ENCODE results near the gene KLK11. TPM values are rescaled to one million over a fixed set of nuclear protein-coding genes. Genes with fewer than 3 reads are reported as not detected.

KLK11 gene
- total and polyA plus RNA-seq, 2 donors (not counting 3 experiments of a cell fraction or from before 2014, with no cell fraction given), result not detected

GRCh38 chr19:51025401-51025800 is 1.0 kb downstream of the KLK11 start:
- dilution Hi-C loops (cut with MboI; ENCODE audit: extremely low pct_ligation_motif_present, low sequenced_read_pairs), result no loop called here

More at GRCh38 chr19:51025401-51025800, 1.0 kb downstream of the KLK11 start:
- H3K4me2 ChIP-seq (ENCODE audit: insufficient read depth, low read length), result no peak overlapping the region
- no peak overlapping the region for H3K9ac ChIP-seq (replicated peaks; ENCODE audit: extremely low read depth, insufficient read depth, low read length)
- POLR2A ChIA-PET, result no interaction called here
- no TSS peak for BruUV-seq (replicated peaks)
- no peak overlapping the region for H2AFZ ChIP-seq (ENCODE audit: low read depth, low read length)
- CTCF ChIA-PET, result interaction anchor here (0.8 kb wide), 1 partner anchor 9 kb away, joined by 3 read pairs; no protein-coding TSS in a partner anchor
- no peak overlapping the region for H3K4me3 ChIP-seq (replicated peaks in 1 of 3; ENCODE audit: insufficient read depth in 1 of 3, low read depth in 1 of 3, low read length in 3 of 3)
- no peaks in the 10 kb centered on the region for H3K27me3 ChIP-seq (ENCODE audit: control insufficient read depth in 2 of 2, insufficient read depth in 2 of 2, low read length in 2 of 2)
- intact Hi-C loops (cut with micrococcal nuclease), result no loop called here
- FAIRE-seq, result no peak
- H3K9me1 ChIP-seq (replicated peaks; ENCODE audit: control insufficient read depth, extremely low read depth, insufficient read depth, low read length), result no peaks in the 10 kb centered on the region
- H3K27ac ChIP-seq (ENCODE audit: insufficient read depth, low read depth, low read length), result no peak overlapping the region
- no peaks in the 10 kb centered on the region for H3K79me2 ChIP-seq (ENCODE audit: control insufficient read depth, insufficient read depth, low read length)
- H3K9me3 ChIP-seq (replicated peaks; ENCODE audit: control insufficient read depth, insufficient read depth, low read length), result no peaks in the 10 kb centered on the region
- no peaks in the 10 kb centered on the region for H3K36me3 ChIP-seq (ENCODE audit: control insufficient read depth in 2 of 2, extremely low read depth in 1 of 2, insufficient read depth in 2 of 2, low read length in 2 of 2)
- DNase-seq (ENCODE audit: low read depth, low spot score), result no peak
- TF ChIP-seq, protein P1, sequence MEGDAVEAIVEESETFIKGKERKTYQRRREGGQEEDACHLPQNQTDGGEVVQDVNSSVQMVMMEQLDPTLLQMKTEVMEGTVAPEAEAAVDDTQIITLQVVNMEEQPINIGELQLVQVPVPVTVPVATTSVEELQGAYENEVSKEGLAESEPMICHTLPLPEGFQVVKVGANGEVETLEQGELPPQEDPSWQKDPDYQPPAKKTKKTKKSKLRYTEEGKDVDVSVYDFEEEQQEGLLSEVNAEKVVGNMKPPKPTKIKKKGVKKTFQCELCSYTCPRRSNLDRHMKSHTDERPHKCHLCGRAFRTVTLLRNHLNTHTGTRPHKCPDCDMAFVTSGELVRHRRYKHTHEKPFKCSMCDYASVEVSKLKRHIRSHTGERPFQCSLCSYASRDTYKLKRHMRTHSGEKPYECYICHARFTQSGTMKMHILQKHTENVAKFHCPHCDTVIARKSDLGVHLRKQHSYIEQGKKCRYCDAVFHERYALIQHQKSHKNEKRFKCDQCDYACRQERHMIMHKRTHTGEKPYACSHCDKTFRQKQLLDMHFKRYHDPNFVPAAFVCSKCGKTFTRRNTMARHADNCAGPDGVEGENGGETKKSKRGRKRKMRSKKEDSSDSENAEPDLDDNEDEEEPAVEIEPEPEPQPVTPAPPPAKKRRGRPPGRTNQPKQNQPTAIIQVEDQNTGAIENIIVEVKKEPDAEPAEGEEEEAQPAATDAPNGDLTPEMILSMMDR (IDR thresholded peaks at IDR 0.05; ENCODE audit: extremely low read depth in 1 of 2, insufficient read depth in 1 of 2, low read depth in 1 of 2, low read length in 2 of 2), result no peak
- TF ChIP-seq POLR2AphosphoS5 (IDR thresholded peaks at IDR 0.05; ENCODE audit: insufficient read depth, low read depth, low read length) (no peak), GATA2 (IDR thresholded peaks at IDR 0.05; ENCODE audit: insufficient read depth, insufficient read length, low read depth, low read length) (no peak), JUN (IDR thresholded peaks at IDR 0.05; ENCODE audit: borderline replicate concordance, insufficient read depth, insufficient read length, low read depth) (no peak), POLR2A (IDR thresholded peaks at IDR 0.05; ENCODE audit: low read depth, low read length) (no peak), EZH2 (IDR thresholded peaks at IDR 0.05; ENCODE audit: borderline replicate concordance, low read depth, low read length, severe bottlenecking) (no peak), MYC (IDR thresholded peaks at IDR 0.05; ENCODE audit: low read depth, low read length) (no peak), FOS (IDR thresholded peaks at IDR 0.05; ENCODE audit: borderline replicate concordance, insufficient read depth, low read length) (no peak)
- TF ChIP-seq, protein P2, sequence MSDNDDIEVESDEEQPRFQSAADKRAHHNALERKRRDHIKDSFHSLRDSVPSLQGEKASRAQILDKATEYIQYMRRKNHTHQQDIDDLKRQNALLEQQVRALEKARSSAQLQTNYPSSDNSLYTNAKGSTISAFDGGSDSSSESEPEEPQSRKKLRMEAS (IDR thresholded peaks at IDR 0.05; ENCODE audit: insufficient read depth, insufficient read length), result no peak
- H3K4me1 ChIP-seq (ENCODE audit: control insufficient read depth, extremely low read depth, insufficient read depth, low read length), result no peaks in the 10 kb centered on the region
- no peaks in the 10 kb centered on the region for H4K20me1 ChIP-seq (replicated peaks; ENCODE audit: control insufficient read depth, extremely low read depth, insufficient read depth, low read length)
